Prostate gland (tissue), 2 donors: Measurements from ENCODE around the gene PRRG2.

Experiments used
- POLR2A ChIP-seq: fragments of 450-650 bp; IDR thresholded peaks from one replicate; pipeline ENCODE4 v1.6.1; 2016; ENCODE audit warnings: antibody characterized with exemption, mild to moderate bottlenecking
- POLR2AphosphoS5 ChIP-seq: sonication (generic); formaldehyde crosslinking; IDR thresholded peaks from one replicate; pipeline ENCODE4 v1.6.1; 2017; ENCODE audit warnings: antibody characterized with exemption
- TF ChIP-seq, protein P1 (sequence below), 4 experiments: fragments of 200-600 bp in 2 of 4; fragments of 450-650 bp in 2 of 4; sonication (generic) in 2 of 4; IDR thresholded peaks; 1 replicate in 3 of 4; 2 replicates in 1 of 4; pipeline ENCODE4 v1.5.1; 2016 to 2019; ENCODE audit warnings: antibody characterized with exemption in 4 of 4, mild to moderate bottlenecking in 2 of 4, moderate library complexity in 2 of 4

GRCh38 chr19:49636233-49636932 lies 55.3 kb downstream of the PRRG2 start:
- TF ChIP-seq, protein P1, sequence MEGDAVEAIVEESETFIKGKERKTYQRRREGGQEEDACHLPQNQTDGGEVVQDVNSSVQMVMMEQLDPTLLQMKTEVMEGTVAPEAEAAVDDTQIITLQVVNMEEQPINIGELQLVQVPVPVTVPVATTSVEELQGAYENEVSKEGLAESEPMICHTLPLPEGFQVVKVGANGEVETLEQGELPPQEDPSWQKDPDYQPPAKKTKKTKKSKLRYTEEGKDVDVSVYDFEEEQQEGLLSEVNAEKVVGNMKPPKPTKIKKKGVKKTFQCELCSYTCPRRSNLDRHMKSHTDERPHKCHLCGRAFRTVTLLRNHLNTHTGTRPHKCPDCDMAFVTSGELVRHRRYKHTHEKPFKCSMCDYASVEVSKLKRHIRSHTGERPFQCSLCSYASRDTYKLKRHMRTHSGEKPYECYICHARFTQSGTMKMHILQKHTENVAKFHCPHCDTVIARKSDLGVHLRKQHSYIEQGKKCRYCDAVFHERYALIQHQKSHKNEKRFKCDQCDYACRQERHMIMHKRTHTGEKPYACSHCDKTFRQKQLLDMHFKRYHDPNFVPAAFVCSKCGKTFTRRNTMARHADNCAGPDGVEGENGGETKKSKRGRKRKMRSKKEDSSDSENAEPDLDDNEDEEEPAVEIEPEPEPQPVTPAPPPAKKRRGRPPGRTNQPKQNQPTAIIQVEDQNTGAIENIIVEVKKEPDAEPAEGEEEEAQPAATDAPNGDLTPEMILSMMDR (IDR thresholded peaks at IDR 0.05), result no peak
- TF ChIP-seq POLR2AphosphoS5, result no peak
- no peak for TF ChIP-seq POLR2A
